ENCODE results near the gene PTPN3. TPM values are rescaled to one million over a fixed set of nuclear protein-coding genes. Genes with fewer than 3 reads are reported as not detected.

Gene PTPN3
- total RNA-seq, 2 donors from 2014 or later, result 2.7 to 4.6 TPM

GRCh38 chr9:109478051-109478563 is 20.0 kb downstream of the PTPN3 start:
- no peaks in the 10 kb centered on the region for H3K9me3 ChIP-seq (ENCODE audit: control insufficient read depth, low read length)
- 94 to 100% methylated on average over 3 to 7 of the region's 7 CpGs for WGBS, 2 experiments (ENCODE audit: insufficient coverage in 1 of 2, insufficient read length in 1 of 2)
- Mint-ChIP-seq H3K27ac (peak overlapping the region; percentile 78), H3K27me3 (ENCODE audit: insufficient read depth) (no peaks in the 10 kb centered on the region), H3K4me1 (peaks cover 14% of the 10 kb centered on the region), H3K36me3 (ENCODE audit: low read depth) (no peaks in the 10 kb centered on the region), H3K9me3 (no peaks in the 10 kb centered on the region), H3K4me3 (no peak overlapping the region)
- no peaks in the 10 kb centered on the region for H3K27me3 ChIP-seq (ENCODE audit: control insufficient read depth, insufficient read depth, low read length, poor library complexity, severe bottlenecking)
- no peak for DNase-seq
- peaks cover 9% of the 10 kb centered on the region for H3K4me1 ChIP-seq (ENCODE audit: control insufficient read depth, insufficient read depth, low read length)
- no peak for TF ChIP-seq CTCF (conservative IDR thresholded peaks at IDR 0.05)
- no peak overlapping the region for H3K4me3 ChIP-seq (ENCODE audit: low read length)
- no peak overlapping the region for H3K27ac ChIP-seq (ENCODE audit: low read depth, low read length)
- H3K36me3 ChIP-seq (ENCODE audit: control insufficient read depth, insufficient read depth, low read length), result no peaks in the 10 kb centered on the region
- no peak overlapping the region for H3K9ac ChIP-seq (ENCODE audit: extremely low read depth, low read length, poor library complexity, severe bottlenecking)

GRCh38 chr9:109477258-109478050 is 20.7 kb downstream of the PTPN3 start:
- WGBS, 2 experiments (ENCODE audit: insufficient coverage in 1 of 2, insufficient read length in 1 of 2), result 88% methylated on average over 7 to 11 of the region's 11 CpGs
- no peaks in the 10 kb centered on the region for H3K36me3 ChIP-seq (ENCODE audit: control insufficient read depth, insufficient read depth, low read length)
- H3K4me3 ChIP-seq (ENCODE audit: low read length), result no peak overlapping the region
- H3K27ac ChIP-seq (ENCODE audit: low read depth, low read length), result no peak overlapping the region
- H3K4me1 Mint-ChIP-seq, result peaks cover 14% of the 10 kb centered on the region
- H3K27ac Mint-ChIP-seq, result peak overlapping the region; percentile 78
- H3K4me1 ChIP-seq (ENCODE audit: control insufficient read depth, insufficient read depth, low read length), result peaks cover 9% of the 10 kb centered on the region
- no peak for TF ChIP-seq CTCF (conservative IDR thresholded peaks at IDR 0.05)
- no peak overlapping the region for H3K9ac ChIP-seq (ENCODE audit: extremely low read depth, low read length, poor library complexity, severe bottlenecking)
- DNase-seq, result peak; percentile 64
- no peaks in the 10 kb centered on the region for H3K36me3 Mint-ChIP-seq (ENCODE audit: low read depth)
- H3K27me3 Mint-ChIP-seq (ENCODE audit: insufficient read depth), result no peaks in the 10 kb centered on the region
- no peaks in the 10 kb centered on the region for H3K27me3 ChIP-seq (ENCODE audit: control insufficient read depth, insufficient read depth, low read length, poor library complexity, severe bottlenecking)
- H3K9me3 ChIP-seq (ENCODE audit: control insufficient read depth, low read length), result no peaks in the 10 kb centered on the region
- H3K9me3 Mint-ChIP-seq, result no peaks in the 10 kb centered on the region
- no peak overlapping the region for H3K4me3 Mint-ChIP-seq

- H3K27ac ChIP-seq (ENCODE audit: low read depth, low read length), result no peak overlapping the region
- no peak overlapping the region for H3K9ac ChIP-seq (ENCODE audit: extremely low read depth, low read length, poor library complexity, severe bottlenecking)
- H3K4me3 ChIP-seq (ENCODE audit: low read length), result no peak overlapping the region
- H3K4me1 Mint-ChIP-seq, result peaks cover 14% of the 10 kb centered on the region
- H3K27ac Mint-ChIP-seq, result peak overlapping the region; percentile 30
- H3K36me3 ChIP-seq (ENCODE audit: control insufficient read depth, insufficient read depth, low read length), result no peaks in the 10 kb centered on the region
- no peaks in the 10 kb centered on the region for H3K9me3 Mint-ChIP-seq
- no peaks in the 10 kb centered on the region for H3K27me3 ChIP-seq (ENCODE audit: control insufficient read depth, insufficient read depth, low read length, poor library complexity, severe bottlenecking)
- no peaks in the 10 kb centered on the region for H3K27me3 Mint-ChIP-seq (ENCODE audit: insufficient read depth)
- no peaks in the 10 kb centered on the region for H3K36me3 Mint-ChIP-seq (ENCODE audit: low read depth)
- TF ChIP-seq CTCF (conservative IDR thresholded peaks at IDR 0.05), result no peak
- no peak overlapping the region for H3K4me3 Mint-ChIP-seq
- WGBS, 2 experiments (ENCODE audit: insufficient coverage in 1 of 2, insufficient read length in 1 of 2), result 86 to 88% methylated on average over 6 to 8 of the region's 8 CpGs
- H3K4me1 ChIP-seq (ENCODE audit: control insufficient read depth, insufficient read depth, low read length), result peaks cover 9% of the 10 kb centered on the region
- H3K9me3 ChIP-seq (ENCODE audit: control insufficient read depth, low read length), result no peaks in the 10 kb centered on the region
- no peak for DNase-seq
Observed at GRCh38 chr9:109476642-109477257, 21.4 kb downstream of the PTPN3 start.

Data from endodermal cell (in vitro differentiated cells).